NCI-H187 (cell line): ENCODE data around the gene FOXD4L1.
"Not testable (repeated sequence)": the region's sequence is repeated elsewhere in the genome, so short reads cannot be mapped to it uniquely, and the experiment has no call there.

Experiments
- DNase-seq, 2 experiments: peaks; one replicate each; lab custom pipeline; 2025; lab: John Stamatoyannopoulos, UW

Gene FOXD4L1

GRCh38 chr2:113524986-113525385 lies 26.5 kb downstream of the FOXD4L1 start:
- DNase-seq: not testable (repeated sequence)

- DNase-seq: not testable (repeated sequence)
These were observed 29.0 kb downstream of the FOXD4L1 start for GRCh38 chr2:113527350-113528045.

- DNase-seq: not testable (repeated sequence)
These were observed 29.7 kb downstream of the FOXD4L1 start for GRCh38 chr2:113528126-113528525.

GRCh38 chr2:113528904-113529303 lies 30.4 kb downstream of the FOXD4L1 start:
- DNase-seq: not testable (repeated sequence)

GRCh38 chr2:113532991-113533390 lies 34.5 kb downstream of the FOXD4L1 start:
- not testable (repeated sequence) for DNase-seq

- not testable (repeated sequence) for DNase-seq
These were observed 38.1 kb downstream of the FOXD4L1 start for GRCh38 chr2:113536573-113536972.

GRCh38 chr2:113540834-113541203 lies 42.4 kb downstream of the FOXD4L1 start:
- DNase-seq: not testable (repeated sequence)

GRCh38 chr2:113541204-113541975 lies 42.9 kb downstream of the FOXD4L1 start:
- not testable (repeated sequence) for DNase-seq

- not testable (repeated sequence) for DNase-seq
These were observed 43.6 kb downstream of the FOXD4L1 start for GRCh38 chr2:113541976-113542485.

- not testable (repeated sequence) for DNase-seq
These were observed 44.1 kb downstream of the FOXD4L1 start for GRCh38 chr2:113542529-113542928.
